GM12865 (cell line): Measurements from ENCODE around the gene CABCOCO1.

Experiments used
- DNase-seq: peaks from one replicate; pipeline ENCODE4 v3.0.0; 2010; ENCODE audit warnings: low read depth
- H3K4me3 ChIP-seq: 2 replicates; pipeline ENCODE4 v1.5.1; 2011; ENCODE audit warnings: mild to moderate bottlenecking, low read depth, low read length, control low read depth
- TF ChIP-seq, protein P1 (sequence below): IDR thresholded peaks from 2 replicates; pipeline ENCODE4 v1.5.1; 2011; ENCODE audit warnings: low read length, control low read depth, low read depth, inconsistent platforms; ENCODE audit not compliant: insufficient read depth; ENCODE audit errors: missing control alignments

The CABCOCO1 gene

GRCh38 chr10:61784354-61785133 lies 121.8 kb downstream of the CABCOCO1 start:
- DNase-seq: no peak
- TF ChIP-seq, protein P1, sequence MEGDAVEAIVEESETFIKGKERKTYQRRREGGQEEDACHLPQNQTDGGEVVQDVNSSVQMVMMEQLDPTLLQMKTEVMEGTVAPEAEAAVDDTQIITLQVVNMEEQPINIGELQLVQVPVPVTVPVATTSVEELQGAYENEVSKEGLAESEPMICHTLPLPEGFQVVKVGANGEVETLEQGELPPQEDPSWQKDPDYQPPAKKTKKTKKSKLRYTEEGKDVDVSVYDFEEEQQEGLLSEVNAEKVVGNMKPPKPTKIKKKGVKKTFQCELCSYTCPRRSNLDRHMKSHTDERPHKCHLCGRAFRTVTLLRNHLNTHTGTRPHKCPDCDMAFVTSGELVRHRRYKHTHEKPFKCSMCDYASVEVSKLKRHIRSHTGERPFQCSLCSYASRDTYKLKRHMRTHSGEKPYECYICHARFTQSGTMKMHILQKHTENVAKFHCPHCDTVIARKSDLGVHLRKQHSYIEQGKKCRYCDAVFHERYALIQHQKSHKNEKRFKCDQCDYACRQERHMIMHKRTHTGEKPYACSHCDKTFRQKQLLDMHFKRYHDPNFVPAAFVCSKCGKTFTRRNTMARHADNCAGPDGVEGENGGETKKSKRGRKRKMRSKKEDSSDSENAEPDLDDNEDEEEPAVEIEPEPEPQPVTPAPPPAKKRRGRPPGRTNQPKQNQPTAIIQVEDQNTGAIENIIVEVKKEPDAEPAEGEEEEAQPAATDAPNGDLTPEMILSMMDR: no peak
- no peak overlapping the region for H3K4me3 ChIP-seq

DNA sequence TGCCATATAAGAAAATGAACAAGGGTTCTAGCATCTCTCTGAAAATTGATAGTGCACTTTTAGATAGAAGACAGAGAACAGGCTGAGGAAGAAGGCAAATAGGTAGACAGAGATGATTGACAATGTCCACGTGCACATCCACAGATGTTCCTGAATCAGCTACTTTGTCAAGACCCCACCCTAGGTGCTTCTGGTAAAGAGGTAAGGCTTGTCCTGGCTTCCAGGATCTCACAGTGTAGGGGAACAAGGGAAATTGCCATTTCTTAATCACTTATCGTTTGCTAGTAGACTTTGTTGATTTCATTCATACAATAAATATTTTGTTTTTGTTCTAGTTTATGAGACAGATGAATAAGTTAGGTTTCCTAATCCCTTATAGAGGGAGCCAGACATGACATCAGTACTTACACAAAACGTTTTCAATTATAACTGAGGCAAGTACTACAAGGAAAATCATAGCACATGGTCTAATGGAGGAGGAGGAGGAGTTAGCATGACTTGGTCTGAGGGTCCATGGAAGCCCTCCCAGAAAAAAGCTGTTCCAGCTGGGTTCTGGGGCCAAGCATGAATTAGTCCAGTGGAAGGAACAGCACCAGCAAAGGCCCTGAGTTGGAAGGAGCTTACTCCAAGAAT lies 122.9 kb downstream of the CABCOCO1 start:
- DNase-seq: no peak
- no peak overlapping the region for H3K4me3 ChIP-seq
- TF ChIP-seq, protein P1: no peak

DNA sequence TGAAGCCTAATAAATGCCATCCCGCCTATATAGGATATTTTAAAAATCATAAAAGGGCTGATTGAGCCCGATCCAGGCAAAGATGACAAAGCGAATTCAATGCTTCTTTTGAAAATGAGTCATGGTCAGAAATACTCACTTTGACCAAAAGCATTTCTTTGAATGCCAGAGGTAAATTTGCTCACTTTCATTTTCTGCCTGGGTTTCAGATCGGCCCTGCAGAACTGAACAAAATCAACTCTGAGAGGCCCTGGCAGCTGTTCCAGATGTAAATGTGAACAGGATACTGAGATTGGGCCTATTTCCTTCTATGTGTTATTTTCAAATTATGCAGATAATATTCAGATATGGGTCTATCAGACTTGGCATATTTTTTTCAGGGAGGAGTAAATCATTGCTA lies 124.0 kb downstream of the CABCOCO1 start:
- H3K4me3 ChIP-seq: no peak overlapping the region
- TF ChIP-seq, protein P1: no peak
- peak; percentile 82 for DNase-seq

DNA sequence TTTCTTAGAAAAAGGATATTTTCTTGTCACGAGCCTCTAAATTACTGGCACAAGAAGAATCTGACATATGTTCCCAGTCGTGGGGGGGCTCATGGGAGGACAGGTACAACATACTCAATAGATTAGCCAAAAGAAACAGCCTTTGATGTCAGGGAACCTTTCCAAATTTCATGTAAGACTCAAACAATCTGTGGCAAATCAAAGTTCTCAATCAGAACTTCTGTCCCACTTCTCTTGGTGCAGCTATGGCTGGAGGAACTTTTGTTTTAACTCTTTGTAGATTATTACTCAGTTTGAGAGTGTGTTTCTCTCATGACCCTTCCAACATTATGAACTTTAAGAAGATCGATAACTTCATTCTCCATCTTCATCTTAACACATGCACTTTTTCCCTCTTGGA lies 124.4 kb downstream of the CABCOCO1 start:
- TF ChIP-seq, protein P1: no peak
- DNase-seq: no peak
- H3K4me3 ChIP-seq: no peak overlapping the region

GRCh38 chr10:61789031-61789430 lies 126.3 kb downstream of the CABCOCO1 start:
- no peak overlapping the region for H3K4me3 ChIP-seq
- TF ChIP-seq, protein P1: no peak
- DNase-seq: no peak

- no peak overlapping the region for H3K4me3 ChIP-seq
- TF ChIP-seq, protein P1: no peak
- DNase-seq: no peak
Measured at GRCh38 chr10:61791216-61791615, 128.5 kb downstream of the CABCOCO1 start.

GRCh38 chr10:61792097-61792716 lies 129.5 kb downstream of the CABCOCO1 start:
- TF ChIP-seq, protein P1: no peak
- no peak for DNase-seq
- H3K4me3 ChIP-seq: no peak overlapping the region
